H9 (cell line): ENCODE measurements around the gene SHOC1. TPM values are rescaled to one million over a fixed set of nuclear protein-coding genes. Genes with fewer than 3 reads are reported as not detected.

ENCODE experiments used
- DNase-seq: peaks from one replicate; pipeline ENCODE4 v3.0.0-alpha.2; 2017
- H2AFZ ChIP-seq: one replicate; pipeline ENCODE4 v1.6.1; 2013; ENCODE audit warnings: mild to moderate bottlenecking, low read length, control low read depth, moderate library complexity
- H2AK5ac ChIP-seq: 2 replicates; pipeline ENCODE4 v1.6.1; 2013; ENCODE audit warnings: low read length, control low read depth, mixed read lengths; ENCODE audit not compliant: insufficient read length
- H2BK120ac ChIP-seq: one replicate; pipeline ENCODE4 v1.6.1; 2013; ENCODE audit warnings: low read depth, mild to moderate bottlenecking, low read length, control low read depth, inconsistent platforms; ENCODE audit not compliant: poor library complexity, severe bottlenecking
- H2BK12ac ChIP-seq: 2 replicates; pipeline ENCODE4 v1.6.1; 2013; ENCODE audit warnings: low read length, control low read depth, mixed read lengths, low read depth; ENCODE audit not compliant: insufficient read length
- H2BK15ac ChIP-seq: 2 replicates; pipeline ENCODE4 v1.6.1; 2013; ENCODE audit warnings: low read depth, low read length, control low read depth
- H2BK20ac ChIP-seq: one replicate; pipeline ENCODE4 v1.6.1; 2013; ENCODE audit warnings: low read depth, mild to moderate bottlenecking, low read length, control low read depth, inconsistent platforms; ENCODE audit not compliant: poor library complexity, severe bottlenecking
- H2BK5ac ChIP-seq: 2 replicates; pipeline ENCODE4 v1.6.1; 2013; ENCODE audit warnings: low read length, control low read depth, mixed read lengths; ENCODE audit not compliant: insufficient read length
- H3K14ac ChIP-seq: 2 replicates; pipeline ENCODE4 v1.6.1; 2013; ENCODE audit warnings: low read length, control low read depth; ENCODE audit not compliant: insufficient read depth
- H3K18ac ChIP-seq: 2 replicates; pipeline ENCODE4 v1.6.1; 2013; ENCODE audit warnings: low read depth, mild to moderate bottlenecking, mixed read lengths, low read length, control low read depth; ENCODE audit not compliant: insufficient read length
- H3K23ac ChIP-seq: 2 replicates; pipeline ENCODE4 v1.6.1; 2013; ENCODE audit warnings: low read length, control low read depth, mixed read lengths, low read depth; ENCODE audit not compliant: insufficient read length
- H3K23me2 ChIP-seq: 2 replicates; pipeline ENCODE4 v1.6.1; 2013; ENCODE audit warnings: low read depth, mild to moderate bottlenecking, mixed read lengths, low read length, control low read depth; ENCODE audit not compliant: insufficient read length, poor library complexity, severe bottlenecking
- H3K27ac ChIP-seq: 2 replicates; pipeline ENCODE4 v1.5.1; 2013; ENCODE audit warnings: low read length, control low read depth, mixed read lengths, low read depth; ENCODE audit not compliant: insufficient read length
- H3K27me3 ChIP-seq: 2 replicates; pipeline ENCODE4 v1.6.1; 2013; ENCODE audit warnings: low read length, control low read depth, inconsistent platforms; ENCODE audit not compliant: insufficient read depth
- H3K4ac ChIP-seq: 2 replicates; pipeline ENCODE4 v1.6.1; 2013; ENCODE audit warnings: low read depth, mild to moderate bottlenecking, control low read depth, inconsistent platforms, low read length, moderate library complexity
- H3K4me1 ChIP-seq: 2 replicates; pipeline ENCODE4 v1.6.1; 2013; ENCODE audit warnings: low read length, control low read depth, inconsistent platforms; ENCODE audit not compliant: insufficient read depth
- H3K4me2 ChIP-seq: 2 replicates; pipeline ENCODE4 v1.6.1; 2013; ENCODE audit warnings: low read length, control low read depth, mixed read lengths; ENCODE audit not compliant: insufficient read length, insufficient read depth
- H3K56ac ChIP-seq: 2 replicates; pipeline ENCODE4 v1.6.1; 2013; ENCODE audit warnings: low read depth, mild to moderate bottlenecking, mixed read lengths, low read length, control low read depth; ENCODE audit not compliant: insufficient read length
- H3K79me1 ChIP-seq: 2 replicates; pipeline ENCODE4 v1.6.1; 2013; ENCODE audit warnings: low read depth, mild to moderate bottlenecking, moderate library complexity, low read length, control low read depth, inconsistent platforms; ENCODE audit not compliant: insufficient read depth, poor library complexity, severe bottlenecking
- H3K79me2 ChIP-seq: 2 replicates; pipeline ENCODE4 v1.6.1; 2013; ENCODE audit warnings: low read length, control low read depth, inconsistent platforms; ENCODE audit not compliant: insufficient read depth
- H3K9ac ChIP-seq: 2 replicates; pipeline ENCODE4 v1.6.1; 2013; ENCODE audit warnings: low read length, control low read depth, mixed read lengths; ENCODE audit not compliant: insufficient read length; ENCODE audit errors: extremely low read depth
- H3K9me3 ChIP-seq: one replicate; pipeline ENCODE4 v1.6.1; 2013; ENCODE audit warnings: low read depth, low read length, inconsistent platforms; ENCODE audit not compliant: control insufficient read depth
- H3T11ph ChIP-seq: one replicate; pipeline ENCODE4 v1.6.1; 2013; ENCODE audit warnings: mild to moderate bottlenecking, low read length, control low read depth, inconsistent platforms
- H4K20me1 ChIP-seq: one replicate; pipeline ENCODE4 v1.6.1; 2013; ENCODE audit not compliant: control insufficient read depth, insufficient read length, insufficient read depth
- H4K5ac ChIP-seq: 2 replicates; pipeline ENCODE4 v1.6.1; 2013; ENCODE audit warnings: low read depth, mild to moderate bottlenecking, mixed read lengths, low read length, control low read depth; ENCODE audit not compliant: insufficient read length
- H4K8ac ChIP-seq: replicated peaks from 2 replicates; pipeline ENCODE4 v1.6.1; 2013; ENCODE audit warnings: low read length, control low read depth, mixed read lengths, low read depth; ENCODE audit not compliant: insufficient read length
- H4K91ac ChIP-seq: 2 replicates; pipeline ENCODE4 v1.6.1; 2013; ENCODE audit warnings: low read depth, mild to moderate bottlenecking, moderate library complexity, mixed read lengths, low read length, control low read depth; ENCODE audit not compliant: insufficient read length
- H3K27ac Mint-ChIP-seq, 3 experiments: 2 replicates in 2 of 3; 3 replicates in 1 of 3; pipeline ENCODE4 v1.8.0; 2020 to 2021; ENCODE audit warnings: mixed read lengths in 3 of 3, mild to moderate bottlenecking in 1 of 3, moderate library complexity in 1 of 3
- H3K27me3 Mint-ChIP-seq: 2 replicates; pipeline ENCODE4 v1.8.0; 2021; ENCODE audit warnings: low read depth, mild to moderate bottlenecking, moderate library complexity, mixed read lengths
- H3K36me3 Mint-ChIP-seq, 3 experiments: 2 replicates in 2 of 3; 3 replicates in 1 of 3; pipeline ENCODE4 v1.8.0; 2020 to 2021; ENCODE audit warnings: low read depth in 3 of 3, mixed read lengths in 3 of 3; ENCODE audit not compliant: insufficient read depth in 1 of 3
- H3K4me1 Mint-ChIP-seq, 2 experiments: 2 replicates each; pipeline ENCODE4 v1.8.0; 2020; ENCODE audit warnings: mixed read lengths in 2 of 2
- H3K4me3 Mint-ChIP-seq, 2 experiments: 2 replicates in 1 of 2; 3 replicates in 1 of 2; pipeline ENCODE4 v1.8.0; 2020 to 2021; ENCODE audit warnings: mild to moderate bottlenecking in 2 of 2, mixed read lengths in 2 of 2, moderate library complexity in 1 of 2
- H3K9me3 Mint-ChIP-seq, 2 experiments: 2 replicates in 1 of 2; 3 replicates in 1 of 2; pipeline ENCODE4 v1.8.0; 2020; ENCODE audit warnings: mild to moderate bottlenecking in 2 of 2, mixed read lengths in 2 of 2, moderate library complexity in 1 of 2
- WGBS: extraction: QIAGEN DNeasy Blood & Tissue Kit; methylation state at CpG from one replicate; pipeline ENCODE4 v1.1.7; 2013; ENCODE audit warnings: missing lambda C conversion rate, low lambda C conversion rate, mixed read lengths; ENCODE audit not compliant: insufficient read length; ENCODE audit errors: extremely low coverage; 5-methylcytosine and 5-hydroxymethylcytosine counted together
- total RNA-seq: library from RNA; stranded (reverse); gene quantifications from 2 replicates; pipeline ENCODE4 v1.2.1, GENCODE V29; 2021
- TF ChIP-seq, protein P1 (sequence below): fragments of 200-600 bp; sonication (generic); conservative IDR thresholded peaks from 3 replicates; pipeline ENCODE4 v1.8.0; 2021; ENCODE audit warnings: antibody characterized with exemption, mild to moderate bottlenecking

The SHOC1 gene
- total RNA-seq, 1 experiment from 2014 or later, result not detected

DNA sequence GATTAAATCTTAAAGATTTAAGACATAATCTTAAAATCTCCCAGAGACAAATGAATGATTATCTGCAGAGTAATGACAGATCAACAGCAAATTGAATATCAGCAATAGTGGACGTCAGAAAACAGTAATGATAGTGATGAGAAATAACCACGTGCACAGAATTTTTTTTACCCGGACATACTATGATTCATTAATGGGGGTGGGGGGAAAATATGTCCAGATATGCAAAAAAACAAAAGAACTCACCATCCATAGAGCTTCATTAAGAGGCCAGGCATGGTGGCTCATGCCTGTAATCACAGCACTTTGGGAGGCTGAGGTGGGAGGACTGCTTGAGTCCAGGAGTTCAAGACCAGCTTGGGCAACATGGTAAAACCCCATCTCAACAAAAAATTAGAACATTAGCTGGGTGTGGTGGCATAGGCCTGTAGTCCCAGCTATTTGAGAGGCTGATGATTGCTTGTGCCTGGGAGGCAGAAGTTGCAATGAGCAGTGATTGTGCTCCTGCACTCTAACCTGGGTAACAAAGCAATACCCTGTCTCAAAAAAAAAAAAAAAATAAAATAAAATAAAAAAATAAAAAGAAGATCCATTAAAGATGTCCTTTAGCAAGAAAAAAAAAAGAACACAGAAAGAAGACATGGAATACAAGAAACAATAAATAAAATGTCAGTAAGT is 30.9 kb upstream of the SHOC1 start:
- Histone ChIP-seq H3K56ac (no peak overlapping the region), H3K27ac (no peak overlapping the region), H2BK5ac (no peak overlapping the region), H3K27me3 (no peaks in the 10 kb centered on the region), H3K4me2 (no peak overlapping the region), H2AK5ac (no peak overlapping the region), H3K4me1 (no peaks in the 10 kb centered on the region; the same call in 1 of the 2 replicates), H2BK12ac (no peak overlapping the region), H4K5ac (no peak overlapping the region), H3K79me2 (no peaks in the 10 kb centered on the region), H3K9me3 (no peaks in the 10 kb centered on the region), H4K20me1 (no peaks in the 10 kb centered on the region), H2BK20ac (no peak overlapping the region), H3K23ac (no peak overlapping the region), H2BK15ac (no peak overlapping the region), H2BK120ac (no peak overlapping the region), H4K91ac (no peak overlapping the region), H4K8ac (no peak overlapping the region), H3K18ac (no peak overlapping the region), H3T11ph (no peak overlapping the region), H2AFZ (no peak overlapping the region), H3K4ac (no peak overlapping the region), H3K14ac (no peak overlapping the region), H3K23me2 (no peaks in the 10 kb centered on the region), H3K79me1 (no peaks in the 10 kb centered on the region), H3K9ac (no peak overlapping the region)
- no CpG with 5 or more reads among the region's 3 CpGs for WGBS
- Mint-ChIP-seq H3K27ac (no peak overlapping the region), H3K9me3 (no peaks in the 10 kb centered on the region), H3K36me3 (no peaks in the 10 kb centered on the region), H3K4me1 (no peaks in the 10 kb centered on the region), H3K4me3 (no peak overlapping the region), H3K27me3 (no peaks in the 10 kb centered on the region; the same call in 1 of the 2 replicates)
- TF ChIP-seq, protein P1, sequence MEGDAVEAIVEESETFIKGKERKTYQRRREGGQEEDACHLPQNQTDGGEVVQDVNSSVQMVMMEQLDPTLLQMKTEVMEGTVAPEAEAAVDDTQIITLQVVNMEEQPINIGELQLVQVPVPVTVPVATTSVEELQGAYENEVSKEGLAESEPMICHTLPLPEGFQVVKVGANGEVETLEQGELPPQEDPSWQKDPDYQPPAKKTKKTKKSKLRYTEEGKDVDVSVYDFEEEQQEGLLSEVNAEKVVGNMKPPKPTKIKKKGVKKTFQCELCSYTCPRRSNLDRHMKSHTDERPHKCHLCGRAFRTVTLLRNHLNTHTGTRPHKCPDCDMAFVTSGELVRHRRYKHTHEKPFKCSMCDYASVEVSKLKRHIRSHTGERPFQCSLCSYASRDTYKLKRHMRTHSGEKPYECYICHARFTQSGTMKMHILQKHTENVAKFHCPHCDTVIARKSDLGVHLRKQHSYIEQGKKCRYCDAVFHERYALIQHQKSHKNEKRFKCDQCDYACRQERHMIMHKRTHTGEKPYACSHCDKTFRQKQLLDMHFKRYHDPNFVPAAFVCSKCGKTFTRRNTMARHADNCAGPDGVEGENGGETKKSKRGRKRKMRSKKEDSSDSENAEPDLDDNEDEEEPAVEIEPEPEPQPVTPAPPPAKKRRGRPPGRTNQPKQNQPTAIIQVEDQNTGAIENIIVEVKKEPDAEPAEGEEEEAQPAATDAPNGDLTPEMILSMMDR, result no peak
- DNase-seq, result no peak
